Coronary artery (tissue), 2 donors: ENCODE measurements around the gene LMX1A.

ENCODE experiments used
- DNase-seq: peaks from one replicate; pipeline ENCODE4 v3.0.0-alpha.2; 2017; ENCODE audit warnings: low spot score
- H3K27ac ChIP-seq, 2 donors: fragments of 200-600 bp; sonication (generic); one replicate each; pipeline ENCODE4 v1.5.1; 2016 to 2019
- H3K4me3 ChIP-seq: fragments of 200-600 bp; sonication (generic); 2 replicates; pipeline ENCODE4 v1.5.1; 2016; ENCODE audit warnings: mild to moderate bottlenecking, moderate library complexity
- CTCF ChIP-seq: fragments of 200-600 bp; sonication (generic); IDR thresholded peaks from one replicate; pipeline ENCODE4 v1.5.1; 2019; ENCODE audit warnings: antibody characterized with exemption

Gene LMX1A

GRCh38 chr1:165161130-165161529 is 195.4 kb downstream of the LMX1A start:
- H3K4me3 ChIP-seq: no peak overlapping the region
- no peak for TF ChIP-seq CTCF
- DNase-seq: no peak
- no peak overlapping the region for H3K27ac ChIP-seq

- TF ChIP-seq CTCF: no peak
- no peak overlapping the region for H3K27ac ChIP-seq
- no peak for DNase-seq
- H3K4me3 ChIP-seq: no peak overlapping the region
Observed at GRCh38 chr1:165153182-165153581, 203.3 kb downstream of the LMX1A start.

GRCh38 chr1:165152727-165153126 is 203.8 kb downstream of the LMX1A start:
- TF ChIP-seq CTCF: no peak
- Histone ChIP-seq H3K27ac (no peak overlapping the region), H3K4me3 (no peak overlapping the region)
- no peak for DNase-seq

DNA sequence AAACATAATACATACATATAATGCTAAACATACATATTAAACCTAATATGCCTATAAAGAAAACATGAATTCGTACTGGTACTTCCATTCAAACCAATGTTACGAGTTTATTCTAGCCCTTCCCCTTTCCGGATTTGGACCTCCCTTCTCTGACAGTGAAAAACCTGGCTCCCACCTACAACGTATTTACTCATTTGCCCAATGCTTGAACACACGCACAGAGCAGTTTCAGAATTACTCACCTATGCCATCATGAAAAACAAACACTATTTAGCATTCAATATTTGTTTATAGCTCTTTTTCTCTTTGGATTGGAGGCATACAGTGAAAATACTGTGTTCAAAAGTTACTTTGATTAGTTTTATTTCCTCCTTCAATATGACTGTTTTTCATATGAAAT is 204.4 kb downstream of the LMX1A start:
- no peak for DNase-seq
- no peak overlapping the region for H3K27ac ChIP-seq
- H3K4me3 ChIP-seq: no peak overlapping the region
- TF ChIP-seq CTCF: no peak
